Measurements from ENCODE around the gene PPFIBP1. TPM values are rescaled to one million over a fixed set of nuclear protein-coding genes. Genes with fewer than 3 reads are reported as not detected.

PPFIBP1 gene
- total RNA-seq, 1 donor from 2014 or later, result 84.1 TPM

DNA sequence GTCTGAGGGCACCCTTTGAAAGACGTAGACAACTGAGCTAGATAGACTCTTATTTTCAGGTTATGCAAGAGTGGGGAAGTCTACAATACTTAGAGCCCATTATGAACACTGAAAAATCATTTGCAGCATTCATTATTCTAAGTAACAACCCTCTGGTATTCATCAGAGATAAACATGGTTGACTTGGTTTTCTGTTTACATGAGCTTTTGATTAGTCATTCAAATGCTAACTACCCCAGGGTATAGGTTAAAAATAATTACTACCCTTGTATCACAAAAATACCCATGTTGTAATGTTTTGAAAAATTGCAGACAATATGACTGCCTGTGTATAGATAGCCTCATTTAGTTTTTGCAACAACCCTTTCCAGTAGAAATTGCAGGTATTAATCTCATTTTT is 78.5 kb downstream of the PPFIBP1 start:
- TF ChIP-seq, protein P1, sequence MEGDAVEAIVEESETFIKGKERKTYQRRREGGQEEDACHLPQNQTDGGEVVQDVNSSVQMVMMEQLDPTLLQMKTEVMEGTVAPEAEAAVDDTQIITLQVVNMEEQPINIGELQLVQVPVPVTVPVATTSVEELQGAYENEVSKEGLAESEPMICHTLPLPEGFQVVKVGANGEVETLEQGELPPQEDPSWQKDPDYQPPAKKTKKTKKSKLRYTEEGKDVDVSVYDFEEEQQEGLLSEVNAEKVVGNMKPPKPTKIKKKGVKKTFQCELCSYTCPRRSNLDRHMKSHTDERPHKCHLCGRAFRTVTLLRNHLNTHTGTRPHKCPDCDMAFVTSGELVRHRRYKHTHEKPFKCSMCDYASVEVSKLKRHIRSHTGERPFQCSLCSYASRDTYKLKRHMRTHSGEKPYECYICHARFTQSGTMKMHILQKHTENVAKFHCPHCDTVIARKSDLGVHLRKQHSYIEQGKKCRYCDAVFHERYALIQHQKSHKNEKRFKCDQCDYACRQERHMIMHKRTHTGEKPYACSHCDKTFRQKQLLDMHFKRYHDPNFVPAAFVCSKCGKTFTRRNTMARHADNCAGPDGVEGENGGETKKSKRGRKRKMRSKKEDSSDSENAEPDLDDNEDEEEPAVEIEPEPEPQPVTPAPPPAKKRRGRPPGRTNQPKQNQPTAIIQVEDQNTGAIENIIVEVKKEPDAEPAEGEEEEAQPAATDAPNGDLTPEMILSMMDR (IDR thresholded peaks at IDR 0.05), result no peak
- peaks cover 27% of the 10 kb centered on the region for H3K4me1 Mint-ChIP-seq (ENCODE audit: unreplicated experiment)
- no peak overlapping the region for H3K4me3 Mint-ChIP-seq (ENCODE audit: unreplicated experiment)

DNA sequence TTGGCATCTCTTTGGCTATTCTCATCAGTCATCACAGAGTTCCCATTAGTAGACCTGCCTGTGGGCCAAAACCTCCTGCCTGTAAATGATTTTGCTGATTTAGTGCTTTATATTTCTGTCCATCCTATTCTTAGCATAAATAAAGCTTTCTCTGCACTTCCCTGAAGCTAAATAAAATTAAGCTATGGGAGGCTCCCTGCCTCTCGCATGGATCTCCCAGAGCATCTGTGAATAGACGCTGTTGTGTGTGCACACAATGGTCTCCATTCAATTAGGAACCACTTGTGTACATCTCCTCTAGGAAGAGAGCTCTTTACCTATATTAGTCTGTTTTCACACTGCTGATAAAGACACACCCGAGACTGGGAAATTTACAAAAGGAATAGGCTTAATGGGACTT is 80.4 kb downstream of the PPFIBP1 start:
- TF ChIP-seq, protein P1 (IDR thresholded peaks at IDR 0.05), result no peak
- H3K9me3 Mint-ChIP-seq (ENCODE audit: unreplicated experiment), result peaks cover 11% of the 10 kb centered on the region
- peaks cover 8% of the 10 kb centered on the region for H3K36me3 Mint-ChIP-seq (ENCODE audit: unreplicated experiment)
- H3K4me3 Mint-ChIP-seq (ENCODE audit: unreplicated experiment), result no peak overlapping the region
- H3K4me1 Mint-ChIP-seq (ENCODE audit: unreplicated experiment), result peaks cover 23% of the 10 kb centered on the region
- no peak overlapping the region for H3K27ac Mint-ChIP-seq (ENCODE audit: unreplicated experiment)
- no peaks in the 10 kb centered on the region for H3K27me3 Mint-ChIP-seq (ENCODE audit: unreplicated experiment)
- no peak for DNase-seq (ENCODE audit: extremely low spot score, unreplicated experiment)

More for the DNA sequence above, 78.5 kb downstream of the PPFIBP1 start:
- H3K27me3 Mint-ChIP-seq (ENCODE audit: unreplicated experiment), result no peaks in the 10 kb centered on the region
- no peak overlapping the region for H3K27ac Mint-ChIP-seq (ENCODE audit: unreplicated experiment)
- H3K9me3 Mint-ChIP-seq (ENCODE audit: unreplicated experiment), result peaks cover 11% of the 10 kb centered on the region
- no peak for DNase-seq (ENCODE audit: extremely low spot score, unreplicated experiment)
- H3K36me3 Mint-ChIP-seq (ENCODE audit: unreplicated experiment), result peaks cover 8% of the 10 kb centered on the region

DNA sequence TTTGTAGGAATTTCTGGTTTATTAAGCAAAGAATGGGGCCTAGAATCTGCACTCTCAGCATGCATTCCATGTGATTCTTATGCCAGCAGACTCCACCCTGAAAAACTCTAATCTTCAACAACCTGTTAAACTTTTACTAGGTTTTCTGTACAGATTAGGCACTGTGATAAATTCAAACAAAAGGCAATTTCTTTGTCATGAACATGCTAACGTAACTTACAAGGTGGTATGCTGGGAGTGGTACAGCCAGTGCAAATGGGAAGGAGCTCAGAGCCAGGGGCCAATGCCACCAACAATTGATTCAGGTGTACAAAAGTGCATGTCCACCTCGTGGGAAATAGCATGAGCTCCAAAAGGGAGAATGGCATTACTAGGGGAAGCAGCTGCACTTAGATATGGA is 83.0 kb downstream of the PPFIBP1 start:
- peaks cover 8% of the 10 kb centered on the region for H3K36me3 Mint-ChIP-seq (ENCODE audit: unreplicated experiment)
- H3K4me1 Mint-ChIP-seq (ENCODE audit: unreplicated experiment), result peaks cover 39% of the 10 kb centered on the region
- no peak overlapping the region for H3K27ac Mint-ChIP-seq (ENCODE audit: unreplicated experiment)
- no peaks in the 10 kb centered on the region for H3K27me3 Mint-ChIP-seq (ENCODE audit: unreplicated experiment)
- peaks cover 11% of the 10 kb centered on the region for H3K9me3 Mint-ChIP-seq (ENCODE audit: unreplicated experiment)
- TF ChIP-seq, protein P1 (IDR thresholded peaks at IDR 0.05), result no peak
- no peak for DNase-seq (ENCODE audit: extremely low spot score, unreplicated experiment)
- no peak overlapping the region for H3K4me3 Mint-ChIP-seq (ENCODE audit: unreplicated experiment)

DNA sequence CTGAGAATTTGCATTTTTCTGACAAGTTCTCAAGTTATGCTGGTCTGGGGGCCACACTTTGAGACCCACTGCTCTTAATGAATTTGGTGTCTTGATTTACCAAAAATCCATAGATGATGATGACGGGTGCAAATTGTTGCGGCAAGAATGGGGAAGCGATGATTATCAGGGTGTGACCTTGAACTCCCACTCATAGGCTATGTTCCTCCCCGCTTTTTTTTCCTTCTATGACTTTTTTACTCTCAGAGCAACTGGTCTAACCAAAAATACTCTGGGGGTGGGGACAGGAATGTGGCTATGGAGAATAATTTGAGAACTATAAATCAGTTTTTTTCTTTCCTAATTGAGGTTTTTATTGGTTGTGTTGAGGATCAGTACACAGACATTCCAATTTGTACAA is 83.6 kb downstream of the PPFIBP1 start:
- TF ChIP-seq, protein P1 (IDR thresholded peaks at IDR 0.05), result no peak
- no peak for DNase-seq (ENCODE audit: extremely low spot score, unreplicated experiment)
- Mint-ChIP-seq H3K27ac (ENCODE audit: unreplicated experiment) (no peak overlapping the region), H3K27me3 (ENCODE audit: unreplicated experiment) (no peaks in the 10 kb centered on the region), H3K4me3 (ENCODE audit: unreplicated experiment) (no peak overlapping the region), H3K9me3 (ENCODE audit: unreplicated experiment) (peaks cover 11% of the 10 kb centered on the region), H3K4me1 (ENCODE audit: unreplicated experiment) (peaks cover 40% of the 10 kb centered on the region), H3K36me3 (ENCODE audit: unreplicated experiment) (peaks cover 8% of the 10 kb centered on the region)

DNA sequence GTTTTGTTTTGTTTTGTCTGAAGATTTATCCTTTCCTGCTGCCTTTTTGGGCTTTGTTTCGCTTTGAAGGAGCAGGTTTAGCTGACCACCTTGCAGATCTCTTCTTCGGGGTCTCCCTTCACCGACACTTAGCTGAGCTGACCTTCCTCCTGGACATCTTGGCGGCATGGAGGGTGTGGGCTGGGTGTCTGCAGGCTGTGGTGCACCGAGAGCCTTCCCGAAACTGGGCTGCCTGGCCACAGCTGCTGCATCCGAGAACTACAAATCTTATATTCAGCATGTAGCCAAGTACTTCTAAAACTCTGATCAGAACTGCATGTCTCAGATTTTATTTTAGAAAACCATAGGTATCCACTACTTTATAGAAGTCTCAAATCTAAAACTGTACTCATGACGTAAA is 84.9 kb downstream of the PPFIBP1 start:
- Mint-ChIP-seq H3K9me3 (ENCODE audit: unreplicated experiment) (peaks cover 7% of the 10 kb centered on the region), H3K27me3 (ENCODE audit: unreplicated experiment) (no peaks in the 10 kb centered on the region), H3K27ac (ENCODE audit: unreplicated experiment) (peak overlapping the region; percentile 45), H3K36me3 (ENCODE audit: unreplicated experiment) (peaks cover 4% of the 10 kb centered on the region), H3K4me3 (ENCODE audit: unreplicated experiment) (no peak overlapping the region), H3K4me1 (ENCODE audit: unreplicated experiment) (peaks cover 40% of the 10 kb centered on the region)
- TF ChIP-seq, protein P1 (IDR thresholded peaks at IDR 0.05), result no peak
- no peak for DNase-seq (ENCODE audit: extremely low spot score, unreplicated experiment)
